K562 (cell line): ENCODE data around the gene CMIP.

Experiments used
- KDM1A ChIP-seq, 2 experiments: fragments of 450-650 bp; IDR thresholded peaks; 2 replicates each; pipeline ENCODE4 v1.6.1; 2016; ENCODE audit warnings: mild to moderate bottlenecking in 2 of 2
- OTX1 ChIP-seq: fragments of 450-650 bp; formaldehyde crosslinking; IDR thresholded peaks from 2 replicates; pipeline ENCODE4 v1.4.0; 2022; ENCODE audit warnings: mild to moderate bottlenecking
- POLR2AphosphoS2 ChIP-seq: IDR thresholded peaks from 2 replicates; pipeline ENCODE4 v1.6.1; 2012; ENCODE audit warnings: low read length, improper control_type of control experiment
- RCOR1 ChIP-seq, 2 experiments: IDR thresholded peaks; 2 replicates each; pipeline ENCODE4 v1.6.1; 2012; ENCODE audit warnings: low read depth in 2 of 2, low read length in 2 of 2, borderline replicate concordance in 1 of 2, improper control_type of control experiment in 1 of 2
- RERE ChIP-seq: sonication (generic); formaldehyde crosslinking; IDR thresholded peaks from 2 replicates; pipeline ENCODE4 v1.8.0; 2023; ENCODE audit warnings: missing genetic modification reagents, mild to moderate bottlenecking, borderline replicate concordance
- TAF1 ChIP-seq: IDR thresholded peaks from 2 replicates; pipeline ENCODE4 v1.6.1; 2011; ENCODE audit warnings: mild to moderate bottlenecking, low read length, moderate library complexity; ENCODE audit not compliant: insufficient read depth, control insufficient read depth, severe bottlenecking; ENCODE audit errors: extremely low read depth
- ZNF740 ChIP-seq, 3 experiments: fragments of 200-800 bp in 1 of 3; sonication (Bioruptor generic) in 1 of 3; sonication (generic) in 1 of 3; formaldehyde crosslinking in 1 of 3; IDR thresholded peaks; 2 replicates each; pipeline versions ENCODE4 v1.6.1 to v1.8.0; 2016 to 2022; ENCODE audit warnings: mild to moderate bottlenecking in 2 of 3, missing compliant biosample characterization in 2 of 3, missing genetic modification characterization in 2 of 3, missing genetic modification reagents in 1 of 3
- TF ChIP-seq, protein P1 (sequence below), 2 experiments: fragments of 450-650 bp in 1 of 2; sonication (generic) in 1 of 2; formaldehyde crosslinking in 1 of 2; IDR thresholded peaks in 1 of 2; conservative IDR thresholded peaks in 1 of 2; 2 replicates each; pipeline versions ENCODE4 v1.6.1 to v1.8.1; 2016 to 2023; ENCODE audit warnings: mild to moderate bottlenecking in 2 of 2, moderate library complexity in 2 of 2, inconsistent platforms in 1 of 2, missing genetic modification reagents in 1 of 2

- TF ChIP-seq RCOR1 (IDR thresholded peaks at IDR 0.05; ENCODE audit: borderline replicate concordance in 1 of 2, low read depth in 2 of 2, low read length in 2 of 2) = no peak
- TF ChIP-seq TAF1 = no peak
- TF ChIP-seq, protein P1, sequence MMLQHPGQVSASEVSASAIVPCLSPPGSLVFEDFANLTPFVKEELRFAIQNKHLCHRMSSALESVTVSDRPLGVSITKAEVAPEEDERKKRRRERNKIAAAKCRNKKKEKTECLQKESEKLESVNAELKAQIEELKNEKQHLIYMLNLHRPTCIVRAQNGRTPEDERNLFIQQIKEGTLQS (IDR thresholded peaks at IDR 0.05) = no peak
- TF ChIP-seq, protein P1 (CRISPR knock-in tag; conservative IDR thresholded peaks at IDR 0.05) = no peak
- TF ChIP-seq POLR2AphosphoS2 = no peak
- TF ChIP-seq RERE = no peak
- TF ChIP-seq OTX1 (CRISPR knock-in tag) = no peak
- no peak for TF ChIP-seq ZNF740 (CRISPR knock-in tag; IDR thresholded peaks at IDR 0.05)
- TF ChIP-seq ZNF740 (tag; IDR thresholded peaks at IDR 0.05) = no peak
- TF ChIP-seq KDM1A (IDR thresholded peaks at IDR 0.05) = no peak
Measured at GRCh38 chr16:81541314-81541713, 96.7 kb downstream of the CMIP start.
